ENCODE measurements around the gene LIN28B.

DNA sequence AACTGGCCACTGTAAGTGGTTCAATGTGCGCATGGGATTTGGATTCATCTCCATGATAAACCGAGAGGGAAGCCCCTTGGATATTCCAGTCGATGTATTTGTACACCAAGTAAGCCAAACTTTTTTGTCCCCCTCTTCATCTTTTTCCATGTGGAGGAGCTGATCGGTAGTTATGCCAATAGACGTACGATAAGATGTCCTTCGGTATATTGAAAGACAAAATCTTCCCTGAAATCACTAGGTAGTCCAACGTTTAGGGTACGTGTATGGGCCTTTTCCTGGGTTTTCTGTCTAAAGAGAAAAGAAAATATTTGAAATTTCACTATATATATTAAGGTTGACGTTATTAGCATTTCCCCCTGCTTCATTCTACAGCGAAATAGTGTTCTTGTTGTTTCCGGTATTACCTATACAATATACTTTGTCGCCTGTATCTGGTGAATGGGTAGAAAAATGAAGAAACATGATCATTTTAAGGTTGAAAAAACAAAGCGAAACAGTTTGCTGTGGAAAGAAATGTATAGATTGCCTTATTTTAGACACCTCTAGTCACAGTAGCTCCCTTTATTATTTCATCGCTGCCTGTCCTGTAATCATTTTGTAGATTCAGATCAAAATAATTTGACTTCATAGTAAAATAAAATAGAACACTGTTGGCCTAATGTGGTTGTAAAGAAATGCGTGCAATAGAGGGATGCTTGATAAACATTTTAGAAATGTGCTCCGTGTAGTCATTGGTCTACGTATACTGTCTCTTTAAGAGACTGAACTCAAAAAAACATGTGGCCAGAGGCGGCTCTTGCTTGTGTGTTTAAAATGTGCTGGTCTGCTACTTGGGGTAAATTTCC is 1.5 kb downstream of the LIN28B start:
- TF ChIP-seq CTCF (IDR thresholded peaks at IDR 0.05) (no peak), EP300 (IDR thresholded peaks at IDR 0.05; ENCODE audit: low read depth) (no peak)
